GM23338 (cell line): Measurements from ENCODE around the gene RUNX3.

Experiments used
- EZH2 ChIP-seq: fragments of 200-600 bp; sonication (generic); IDR thresholded peaks from one replicate; pipeline ENCODE4 v1.8.0; 2017; ENCODE audit warnings: antibody characterized with exemption, mild to moderate bottlenecking, low read depth; ENCODE audit not compliant: unreplicated experiment
- POLR2AphosphoS5 ChIP-seq: IDR thresholded peaks from 2 replicates; pipeline ENCODE4 v1.6.1; 2016; ENCODE audit warnings: antibody characterized with exemption, low read depth
- TF ChIP-seq, protein P1 (sequence below), 2 experiments: fragments of 200-600 bp in 1 of 2; sonication (generic) in 1 of 2; conservative IDR thresholded peaks; 2 replicates each; pipeline versions ENCODE4 v1.5.1 to v1.6.1; 2016 to 2017; ENCODE audit warnings: antibody characterized with exemption in 2 of 2, low read depth in 2 of 2, mild to moderate bottlenecking in 2 of 2, moderate library complexity in 1 of 2

GRCh38 chr1:24970926-24971875 is 41.1 kb upstream of the RUNX3 start:
- TF ChIP-seq, protein P1, sequence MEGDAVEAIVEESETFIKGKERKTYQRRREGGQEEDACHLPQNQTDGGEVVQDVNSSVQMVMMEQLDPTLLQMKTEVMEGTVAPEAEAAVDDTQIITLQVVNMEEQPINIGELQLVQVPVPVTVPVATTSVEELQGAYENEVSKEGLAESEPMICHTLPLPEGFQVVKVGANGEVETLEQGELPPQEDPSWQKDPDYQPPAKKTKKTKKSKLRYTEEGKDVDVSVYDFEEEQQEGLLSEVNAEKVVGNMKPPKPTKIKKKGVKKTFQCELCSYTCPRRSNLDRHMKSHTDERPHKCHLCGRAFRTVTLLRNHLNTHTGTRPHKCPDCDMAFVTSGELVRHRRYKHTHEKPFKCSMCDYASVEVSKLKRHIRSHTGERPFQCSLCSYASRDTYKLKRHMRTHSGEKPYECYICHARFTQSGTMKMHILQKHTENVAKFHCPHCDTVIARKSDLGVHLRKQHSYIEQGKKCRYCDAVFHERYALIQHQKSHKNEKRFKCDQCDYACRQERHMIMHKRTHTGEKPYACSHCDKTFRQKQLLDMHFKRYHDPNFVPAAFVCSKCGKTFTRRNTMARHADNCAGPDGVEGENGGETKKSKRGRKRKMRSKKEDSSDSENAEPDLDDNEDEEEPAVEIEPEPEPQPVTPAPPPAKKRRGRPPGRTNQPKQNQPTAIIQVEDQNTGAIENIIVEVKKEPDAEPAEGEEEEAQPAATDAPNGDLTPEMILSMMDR (conservative IDR thresholded peaks at IDR 0.05; ENCODE audit: low read depth in 2 of 2): no peak
- TF ChIP-seq EZH2: no peak
- no peak for TF ChIP-seq POLR2AphosphoS5
